ENCODE measurements around the gene PEAR1.

GRCh38 chr1:156898971-156899664 is 5.6 kb downstream of the PEAR1 start:
- TF ChIP-seq, protein P1, sequence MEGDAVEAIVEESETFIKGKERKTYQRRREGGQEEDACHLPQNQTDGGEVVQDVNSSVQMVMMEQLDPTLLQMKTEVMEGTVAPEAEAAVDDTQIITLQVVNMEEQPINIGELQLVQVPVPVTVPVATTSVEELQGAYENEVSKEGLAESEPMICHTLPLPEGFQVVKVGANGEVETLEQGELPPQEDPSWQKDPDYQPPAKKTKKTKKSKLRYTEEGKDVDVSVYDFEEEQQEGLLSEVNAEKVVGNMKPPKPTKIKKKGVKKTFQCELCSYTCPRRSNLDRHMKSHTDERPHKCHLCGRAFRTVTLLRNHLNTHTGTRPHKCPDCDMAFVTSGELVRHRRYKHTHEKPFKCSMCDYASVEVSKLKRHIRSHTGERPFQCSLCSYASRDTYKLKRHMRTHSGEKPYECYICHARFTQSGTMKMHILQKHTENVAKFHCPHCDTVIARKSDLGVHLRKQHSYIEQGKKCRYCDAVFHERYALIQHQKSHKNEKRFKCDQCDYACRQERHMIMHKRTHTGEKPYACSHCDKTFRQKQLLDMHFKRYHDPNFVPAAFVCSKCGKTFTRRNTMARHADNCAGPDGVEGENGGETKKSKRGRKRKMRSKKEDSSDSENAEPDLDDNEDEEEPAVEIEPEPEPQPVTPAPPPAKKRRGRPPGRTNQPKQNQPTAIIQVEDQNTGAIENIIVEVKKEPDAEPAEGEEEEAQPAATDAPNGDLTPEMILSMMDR (conservative IDR thresholded peaks at IDR 0.05; ENCODE audit: low read depth, low read length) = no peak
- no peak for TF ChIP-seq EZH2 (IDR thresholded peaks at IDR 0.05; ENCODE audit: low read length, unreplicated experiment)
